PFSK-1 (cell line): Measurements from ENCODE around the gene KIAA1958.

ENCODE experiments used
- FOXP2 ChIP-seq: optimal IDR thresholded peaks from 2 replicates; pipeline ENCODE3; 2011; ENCODE audit warnings: borderline replicate concordance, control low read depth, inconsistent platforms; ENCODE audit not compliant: insufficient read depth; ENCODE audit errors: extremely low read length, extremely low read depth
- POLR2AphosphoS5 ChIP-seq: IDR thresholded peaks from 2 replicates; pipeline ENCODE4 v1.6.1; 2012; ENCODE audit warnings: low read depth, mild to moderate bottlenecking, control low read depth, low read length, moderate library complexity
- SIN3A ChIP-seq: IDR thresholded peaks from 2 replicates; pipeline ENCODE4 v1.6.1; 2012; ENCODE audit warnings: mild to moderate bottlenecking, low read length, moderate library complexity, borderline replicate concordance; ENCODE audit not compliant: insufficient read depth
- TAF1 ChIP-seq: IDR thresholded peaks from 2 replicates; pipeline ENCODE4 v1.6.1; 2012; ENCODE audit warnings: low read length, control low read depth, borderline replicate concordance; ENCODE audit not compliant: insufficient read depth
- TF ChIP-seq, protein P1 (sequence below), 2 experiments: IDR thresholded peaks; 2 replicates each; pipeline versions ENCODE4 v1.6.1 to v1.8.0; 2011 to 2012; ENCODE audit warnings: low read depth in 2 of 2, low read length in 2 of 2, control low read depth in 1 of 2, inconsistent platforms in 1 of 2, mild to moderate bottlenecking in 1 of 2, moderate library complexity in 1 of 2; ENCODE audit not compliant: insufficient read depth in 1 of 2

The KIAA1958 gene

DNA sequence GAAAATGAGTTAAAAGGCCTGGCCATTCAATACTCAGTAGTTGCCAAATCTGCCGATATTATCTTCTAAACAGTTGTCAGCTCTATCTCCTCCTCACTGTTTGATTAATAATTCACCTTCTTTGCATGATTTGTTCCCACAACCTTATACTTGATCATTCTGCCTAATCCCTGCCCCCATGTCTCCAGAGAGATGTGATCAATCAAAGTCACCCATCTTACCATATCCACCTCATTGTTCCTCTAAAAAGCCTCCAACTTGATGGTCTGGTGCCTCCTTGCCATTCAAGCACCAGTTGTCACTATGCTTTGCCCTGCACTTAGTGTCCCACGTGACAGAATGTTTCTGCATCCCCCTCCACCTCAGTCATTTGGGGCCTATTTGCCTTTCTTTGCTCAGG is 41.3 kb downstream of the KIAA1958 start:
- TF ChIP-seq POLR2AphosphoS5 (no peak), FOXP2 (no peak), TAF1 (no peak), SIN3A (no peak)
- TF ChIP-seq, protein P1, sequence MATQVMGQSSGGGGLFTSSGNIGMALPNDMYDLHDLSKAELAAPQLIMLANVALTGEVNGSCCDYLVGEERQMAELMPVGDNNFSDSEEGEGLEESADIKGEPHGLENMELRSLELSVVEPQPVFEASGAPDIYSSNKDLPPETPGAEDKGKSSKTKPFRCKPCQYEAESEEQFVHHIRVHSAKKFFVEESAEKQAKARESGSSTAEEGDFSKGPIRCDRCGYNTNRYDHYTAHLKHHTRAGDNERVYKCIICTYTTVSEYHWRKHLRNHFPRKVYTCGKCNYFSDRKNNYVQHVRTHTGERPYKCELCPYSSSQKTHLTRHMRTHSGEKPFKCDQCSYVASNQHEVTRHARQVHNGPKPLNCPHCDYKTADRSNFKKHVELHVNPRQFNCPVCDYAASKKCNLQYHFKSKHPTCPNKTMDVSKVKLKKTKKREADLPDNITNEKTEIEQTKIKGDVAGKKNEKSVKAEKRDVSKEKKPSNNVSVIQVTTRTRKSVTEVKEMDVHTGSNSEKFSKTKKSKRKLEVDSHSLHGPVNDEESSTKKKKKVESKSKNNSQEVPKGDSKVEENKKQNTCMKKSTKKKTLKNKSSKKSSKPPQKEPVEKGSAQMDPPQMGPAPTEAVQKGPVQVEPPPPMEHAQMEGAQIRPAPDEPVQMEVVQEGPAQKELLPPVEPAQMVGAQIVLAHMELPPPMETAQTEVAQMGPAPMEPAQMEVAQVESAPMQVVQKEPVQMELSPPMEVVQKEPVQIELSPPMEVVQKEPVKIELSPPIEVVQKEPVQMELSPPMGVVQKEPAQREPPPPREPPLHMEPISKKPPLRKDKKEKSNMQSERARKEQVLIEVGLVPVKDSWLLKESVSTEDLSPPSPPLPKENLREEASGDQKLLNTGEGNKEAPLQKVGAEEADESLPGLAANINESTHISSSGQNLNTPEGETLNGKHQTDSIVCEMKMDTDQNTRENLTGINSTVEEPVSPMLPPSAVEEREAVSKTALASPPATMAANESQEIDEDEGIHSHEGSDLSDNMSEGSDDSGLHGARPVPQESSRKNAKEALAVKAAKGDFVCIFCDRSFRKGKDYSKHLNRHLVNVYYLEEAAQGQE (IDR thresholded peaks at IDR 0.05; ENCODE audit: insufficient read depth in 1 of 2, low read depth in 2 of 2, low read length in 2 of 2) = no peak

DNA sequence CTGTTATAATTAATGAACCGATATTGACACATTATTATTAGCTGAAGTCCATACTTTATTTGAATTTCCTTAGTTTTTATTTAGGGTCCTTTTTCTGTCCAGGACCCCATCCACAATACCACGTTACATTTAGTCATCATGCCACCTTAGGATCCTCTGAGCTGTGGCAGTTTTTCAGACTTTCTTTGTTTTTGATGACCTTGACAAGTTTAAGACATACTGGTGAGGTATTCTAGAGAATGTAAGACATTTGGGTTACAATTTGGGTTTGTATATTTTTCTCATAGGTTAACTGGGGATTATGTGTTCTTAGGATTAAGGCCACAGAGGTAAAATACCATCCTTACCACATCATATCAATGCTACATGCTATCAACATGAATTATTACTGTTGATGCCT is 42.7 kb downstream of the KIAA1958 start:
- TF ChIP-seq TAF1 (no peak), FOXP2 (no peak)

DNA sequence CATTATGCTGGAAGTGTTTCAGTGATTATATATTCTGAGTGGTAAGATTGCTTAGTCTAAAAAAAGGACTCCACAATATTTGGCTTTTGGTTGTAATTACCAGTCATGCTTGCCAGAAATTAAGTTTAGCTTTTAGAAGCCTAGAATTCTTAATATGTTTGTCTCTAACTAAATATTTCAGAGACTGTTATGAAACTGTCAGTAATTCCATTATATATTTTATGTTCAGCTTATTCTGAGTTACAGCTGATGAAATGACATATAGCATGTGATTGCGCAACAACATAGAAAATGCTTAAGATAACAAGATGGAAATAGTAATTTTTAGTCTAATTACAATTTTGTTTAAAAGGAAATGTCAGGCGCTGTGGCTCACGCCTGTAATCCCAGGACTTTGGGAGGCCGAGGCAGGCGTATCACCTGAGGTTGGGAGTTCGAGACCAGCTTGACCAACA is 44.2 kb downstream of the KIAA1958 start:
- TF ChIP-seq SIN3A = no peak
- TF ChIP-seq, protein P1 (IDR thresholded peaks at IDR 0.05; ENCODE audit: insufficient read depth in 1 of 2, low read depth in 2 of 2, low read length in 2 of 2) = no peak
- TF ChIP-seq FOXP2 = no peak
- TF ChIP-seq TAF1 = no peak
- TF ChIP-seq POLR2AphosphoS5 = no peak

DNA sequence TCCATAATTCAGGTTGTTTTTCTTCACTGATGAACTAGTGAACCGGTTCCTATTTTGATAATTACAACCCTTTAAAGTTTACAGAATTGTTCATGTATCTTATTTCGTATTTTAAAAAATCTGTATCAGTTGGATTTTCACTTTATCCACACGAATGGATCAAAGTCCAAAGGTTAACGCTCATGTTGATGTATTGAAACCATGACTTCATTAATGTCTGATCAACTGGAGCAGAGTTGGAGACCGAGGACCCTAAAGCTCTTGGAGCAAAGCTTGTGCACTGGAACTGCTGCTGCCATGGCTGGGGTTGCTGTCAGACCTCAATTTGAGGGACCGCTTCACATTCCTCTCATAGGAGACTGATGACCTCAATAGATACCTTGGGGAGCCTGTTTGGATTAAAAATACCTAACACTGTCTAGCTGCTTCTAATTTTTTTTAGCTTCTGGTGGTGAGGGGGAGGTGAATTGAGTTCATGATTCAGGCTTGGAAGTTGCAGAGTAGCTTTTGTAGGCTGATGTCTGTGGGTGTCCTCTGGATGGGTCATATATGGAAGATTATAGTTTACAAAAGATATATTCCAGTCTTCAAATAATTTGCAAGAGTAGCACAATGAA is 45.1 kb downstream of the KIAA1958 start:
- no peak for TF ChIP-seq SIN3A
- TF ChIP-seq POLR2AphosphoS5 = no peak
- no peak for TF ChIP-seq TAF1
- TF ChIP-seq, protein P1 (IDR thresholded peaks at IDR 0.05; ENCODE audit: insufficient read depth in 1 of 2, low read depth in 2 of 2, low read length in 2 of 2) = no peak
- TF ChIP-seq FOXP2 = no peak

DNA sequence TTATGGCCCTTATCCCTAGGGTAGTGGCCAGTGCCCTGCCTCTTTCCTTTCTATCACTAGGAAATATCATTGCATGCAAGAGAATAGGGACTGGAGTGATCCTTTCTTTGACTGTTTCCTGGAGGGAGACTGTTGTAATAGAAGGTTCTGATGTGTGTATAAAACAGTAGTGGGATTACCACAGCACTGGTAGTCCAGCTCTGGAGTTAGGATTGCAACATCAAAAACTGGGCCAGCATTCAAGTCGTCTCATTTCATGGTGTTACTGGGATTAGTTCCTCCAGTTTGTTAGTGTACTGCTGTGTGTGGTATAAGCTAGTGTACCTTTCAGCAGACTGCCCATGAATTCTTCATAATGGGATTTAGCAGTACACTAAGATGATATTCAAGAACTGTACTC is 45.8 kb downstream of the KIAA1958 start:
- TF ChIP-seq POLR2AphosphoS5 (no peak), SIN3A (no peak), FOXP2 (no peak), TAF1 (no peak)
- TF ChIP-seq, protein P1 (IDR thresholded peaks at IDR 0.05; ENCODE audit: insufficient read depth in 1 of 2, low read depth in 2 of 2, low read length in 2 of 2) = no peak
